Uterus (tissue), 2 donors: ENCODE data around the gene FBLN2.

ENCODE experiments used
- POLR2A ChIP-seq, 2 donors: fragments of 450-650 bp; IDR thresholded peaks; one replicate each; pipeline ENCODE4 v1.6.1; 2016; ENCODE audit warnings: antibody characterized with exemption in 2 of 2, mild to moderate bottlenecking in 1 of 2, moderate library complexity in 1 of 2
- TF ChIP-seq, protein P1 (sequence below), 4 experiments: fragments of 200-600 bp in 2 of 4; fragments of 450-650 bp in 2 of 4; sonication (generic) in 2 of 4; IDR thresholded peaks; one replicate each; pipeline ENCODE4 v1.5.1; 2016 to 2019; ENCODE audit warnings: antibody characterized with exemption in 4 of 4, mild to moderate bottlenecking in 2 of 4, moderate library complexity in 1 of 4

DNA sequence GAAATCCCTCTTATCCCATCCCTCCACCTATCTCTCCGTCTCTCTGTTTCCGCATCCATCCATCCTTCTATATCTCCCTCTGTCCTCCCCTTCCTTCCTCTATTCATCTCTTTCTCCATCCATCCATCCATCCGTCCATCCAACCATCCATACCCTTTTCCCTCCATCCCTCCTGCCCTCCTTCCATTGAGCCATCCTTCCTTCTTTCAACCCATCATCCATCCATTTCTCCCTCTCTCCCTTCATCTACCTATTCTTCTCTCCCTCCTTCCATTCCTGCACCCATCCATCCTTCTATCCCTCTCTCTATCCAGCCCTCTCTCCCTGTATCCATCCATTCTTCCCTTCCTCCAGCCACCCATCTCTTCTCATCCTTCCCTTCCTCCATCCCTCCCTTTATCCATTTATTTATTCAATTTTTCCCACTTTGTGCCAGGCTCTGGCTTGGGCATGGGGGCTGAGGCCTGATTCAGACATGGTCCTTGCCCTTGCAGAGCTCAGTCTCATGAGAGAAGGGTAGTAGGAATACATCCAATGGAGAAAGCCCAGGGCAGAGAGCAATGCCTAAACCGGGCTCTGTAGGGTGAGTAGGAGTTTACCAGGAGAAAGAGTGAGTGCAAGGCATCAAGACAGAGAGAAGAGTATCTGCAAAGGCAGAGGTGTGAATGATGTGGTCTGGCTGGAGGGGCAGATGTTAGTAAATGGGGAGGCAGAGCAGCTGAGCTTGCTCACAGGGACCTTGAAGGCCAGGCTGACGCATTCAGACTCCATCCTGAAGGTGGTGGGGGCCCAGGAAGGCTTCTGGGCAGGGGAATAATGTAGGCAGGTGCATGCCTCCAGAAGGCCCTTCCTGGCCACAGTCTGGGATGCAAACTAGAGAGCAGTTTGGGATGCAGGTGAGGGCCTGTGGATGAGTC lies 19.5 kb upstream of the FBLN2 start:
- TF ChIP-seq, protein P1, sequence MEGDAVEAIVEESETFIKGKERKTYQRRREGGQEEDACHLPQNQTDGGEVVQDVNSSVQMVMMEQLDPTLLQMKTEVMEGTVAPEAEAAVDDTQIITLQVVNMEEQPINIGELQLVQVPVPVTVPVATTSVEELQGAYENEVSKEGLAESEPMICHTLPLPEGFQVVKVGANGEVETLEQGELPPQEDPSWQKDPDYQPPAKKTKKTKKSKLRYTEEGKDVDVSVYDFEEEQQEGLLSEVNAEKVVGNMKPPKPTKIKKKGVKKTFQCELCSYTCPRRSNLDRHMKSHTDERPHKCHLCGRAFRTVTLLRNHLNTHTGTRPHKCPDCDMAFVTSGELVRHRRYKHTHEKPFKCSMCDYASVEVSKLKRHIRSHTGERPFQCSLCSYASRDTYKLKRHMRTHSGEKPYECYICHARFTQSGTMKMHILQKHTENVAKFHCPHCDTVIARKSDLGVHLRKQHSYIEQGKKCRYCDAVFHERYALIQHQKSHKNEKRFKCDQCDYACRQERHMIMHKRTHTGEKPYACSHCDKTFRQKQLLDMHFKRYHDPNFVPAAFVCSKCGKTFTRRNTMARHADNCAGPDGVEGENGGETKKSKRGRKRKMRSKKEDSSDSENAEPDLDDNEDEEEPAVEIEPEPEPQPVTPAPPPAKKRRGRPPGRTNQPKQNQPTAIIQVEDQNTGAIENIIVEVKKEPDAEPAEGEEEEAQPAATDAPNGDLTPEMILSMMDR (IDR thresholded peaks at IDR 0.05): no peak
- TF ChIP-seq POLR2A (IDR thresholded peaks at IDR 0.05): no peak
